ENCODE measurements around the gene C16orf96.

C16orf96 gene

GRCh38 chr16:4614571-4615383 is 58.6 kb downstream of the C16orf96 start, which contains the start of gene UBALD1:
TSS of gene UBALD1 (minus strand) at chr16:4614888. CDS start at chr16:4614797, 91 bp downstream.
- Histone ChIP-seq H3K4me3 (ENCODE audit: low read depth in 1 of 2, low read length in 2 of 2) (peak within 1 kb of the TSS; percentile 58 to 84), H3K9ac (ENCODE audit: low read length) (peak within 1 kb of the TSS; percentile 75), H3K27ac (ENCODE audit: low read depth, low read length) (peak within 1 kb of the TSS; percentile 81), H3K9me3 (ENCODE audit: low read length) (no peaks in the 10 kb centered on the region), H3K36me3 (ENCODE audit: insufficient read depth, low read length) (no peaks in the 10 kb centered on the region), H3K27me3 (ENCODE audit: control insufficient read depth in 1 of 2, insufficient read depth in 2 of 2, low read length in 2 of 2) (no peaks in the 10 kb centered on the region), H3K4me1 (ENCODE audit: insufficient read depth, low read length) (peaks cover 58% of the 10 kb centered on the region)

- Histone ChIP-seq H3K4me1 (ENCODE audit: insufficient read depth, low read length) (peaks cover 58% of the 10 kb centered on the region), H3K9me3 (ENCODE audit: low read length) (no peaks in the 10 kb centered on the region), H3K27me3 (ENCODE audit: control insufficient read depth in 1 of 2, insufficient read depth in 2 of 2, low read length in 2 of 2) (no peaks in the 10 kb centered on the region)
Measured at GRCh38 chr16:4615384-4616046, 59.4 kb downstream of the C16orf96 start.

GRCh38 chr16:4616047-4616811 is 60.1 kb downstream of the C16orf96 start:
- Histone ChIP-seq H3K36me3 (ENCODE audit: insufficient read depth, low read length) (no peaks in the 10 kb centered on the region), H3K27me3 (ENCODE audit: control insufficient read depth in 1 of 2, insufficient read depth in 2 of 2, low read length in 2 of 2) (no peaks in the 10 kb centered on the region), H3K9me3 (ENCODE audit: low read length) (no peaks in the 10 kb centered on the region), H3K4me3 (ENCODE audit: low read depth in 1 of 2, low read length in 2 of 2) (peak overlapping the region; percentile 63 to 84), H3K27ac (ENCODE audit: low read depth, low read length) (peak overlapping the region; percentile 100), H3K9ac (ENCODE audit: low read length) (peak overlapping the region; percentile 97), H3K4me1 (ENCODE audit: insufficient read depth, low read length) (peaks cover 51% of the 10 kb centered on the region)

More at GRCh38 chr16:4615384-4616046, 59.4 kb downstream of the C16orf96 start:
- H3K4me3 ChIP-seq (ENCODE audit: low read depth in 1 of 2, low read length in 2 of 2): peak overlapping the region; percentile 58 to 84
- H3K36me3 ChIP-seq (ENCODE audit: insufficient read depth, low read length): no peaks in the 10 kb centered on the region
- no peak overlapping the region for H3K9ac ChIP-seq (ENCODE audit: low read length)
- peak overlapping the region; percentile 81 for H3K27ac ChIP-seq (ENCODE audit: low read depth, low read length)

GRCh38 chr16:4617880-4618279 is 61.7 kb downstream of the C16orf96 start:
- H3K27ac ChIP-seq (ENCODE audit: low read depth, low read length): peak overlapping the region; percentile 100
- H3K9me3 ChIP-seq (ENCODE audit: low read length): no peaks in the 10 kb centered on the region
- no peaks in the 10 kb centered on the region for H3K27me3 ChIP-seq (ENCODE audit: control insufficient read depth in 1 of 2, insufficient read depth in 2 of 2, low read length in 2 of 2)
- no peak overlapping the region for H3K4me3 ChIP-seq (ENCODE audit: low read depth in 1 of 2, low read length in 2 of 2)
- H3K36me3 ChIP-seq (ENCODE audit: insufficient read depth, low read length): no peaks in the 10 kb centered on the region
- no peak overlapping the region for H3K9ac ChIP-seq (ENCODE audit: low read length)
- H3K4me1 ChIP-seq (ENCODE audit: insufficient read depth, low read length): peaks cover 35% of the 10 kb centered on the region

GRCh38 chr16:4618645-4619418 is 62.7 kb downstream of the C16orf96 start:
- Histone ChIP-seq H3K9ac (ENCODE audit: low read length) (no peak overlapping the region), H3K4me3 (ENCODE audit: low read depth in 1 of 2, low read length in 2 of 2) (no peak overlapping the region), H3K9me3 (ENCODE audit: low read length) (no peaks in the 10 kb centered on the region), H3K4me1 (ENCODE audit: insufficient read depth, low read length) (peaks cover 30% of the 10 kb centered on the region), H3K27ac (ENCODE audit: low read depth, low read length) (peak overlapping the region; percentile 31), H3K36me3 (ENCODE audit: insufficient read depth, low read length) (no peaks in the 10 kb centered on the region), H3K27me3 (ENCODE audit: control insufficient read depth in 1 of 2, insufficient read depth in 2 of 2, low read length in 2 of 2) (no peaks in the 10 kb centered on the region)

GRCh38 chr16:4623593-4623992 is 67.5 kb downstream of the C16orf96 start:
- Histone ChIP-seq H3K27me3 (ENCODE audit: control insufficient read depth in 1 of 2, insufficient read depth in 2 of 2, low read length in 2 of 2) (no peaks in the 10 kb centered on the region), H3K4me3 (ENCODE audit: low read depth in 1 of 2, low read length in 2 of 2) (peak overlapping the region in 1 of 2 donors; percentile 96), H3K27ac (ENCODE audit: low read depth, low read length) (no peak overlapping the region), H3K9ac (ENCODE audit: low read length) (no peak overlapping the region), H3K9me3 (ENCODE audit: low read length) (no peaks in the 10 kb centered on the region), H3K4me1 (ENCODE audit: insufficient read depth, low read length) (peaks cover 23% of the 10 kb centered on the region), H3K36me3 (ENCODE audit: insufficient read depth, low read length) (no peaks in the 10 kb centered on the region)

- Histone ChIP-seq H3K27ac (ENCODE audit: low read depth, low read length) (peak within 1 kb of the TSS; percentile 95), H3K9me3 (ENCODE audit: low read length) (no peaks in the 10 kb centered on the region), H3K4me1 (ENCODE audit: insufficient read depth, low read length) (peaks cover 23% of the 10 kb centered on the region), H3K36me3 (ENCODE audit: insufficient read depth, low read length) (no peaks in the 10 kb centered on the region), H3K27me3 (ENCODE audit: control insufficient read depth in 1 of 2, insufficient read depth in 2 of 2, low read length in 2 of 2) (no peaks in the 10 kb centered on the region), H3K4me3 (ENCODE audit: low read depth in 1 of 2, low read length in 2 of 2) (peak within 1 kb of the TSS; percentile 80 to 96), H3K9ac (ENCODE audit: low read length) (peak within 1 kb of the TSS; percentile 83)
Measured at GRCh38 chr16:4624015-4624826, 68.1 kb downstream of the C16orf96 start, which contains the start of gene MGRN1. TSS of gene MGRN1 (plus strand) at chr16:4624826. CDS start at chr16:4624961, 135 bp downstream.

- H3K9ac ChIP-seq (ENCODE audit: low read length): peak overlapping the region; percentile 83
- H3K9me3 ChIP-seq (ENCODE audit: low read length): no peaks in the 10 kb centered on the region
- no peaks in the 10 kb centered on the region for H3K36me3 ChIP-seq (ENCODE audit: insufficient read depth, low read length)
- no peaks in the 10 kb centered on the region for H3K27me3 ChIP-seq (ENCODE audit: control insufficient read depth in 1 of 2, insufficient read depth in 2 of 2, low read length in 2 of 2)
- peak overlapping the region; percentile 80 to 96 for H3K4me3 ChIP-seq (ENCODE audit: low read depth in 1 of 2, low read length in 2 of 2)
- peak overlapping the region; percentile 95 for H3K27ac ChIP-seq (ENCODE audit: low read depth, low read length)
- peaks cover 23% of the 10 kb centered on the region for H3K4me1 ChIP-seq (ENCODE audit: insufficient read depth, low read length)
Measured at GRCh38 chr16:4624827-4625559, 68.9 kb downstream of the C16orf96 start.

GRCh38 chr16:4625560-4626159 is 69.5 kb downstream of the C16orf96 start:
- Histone ChIP-seq H3K4me1 (ENCODE audit: insufficient read depth, low read length) (peaks cover 23% of the 10 kb centered on the region), H3K9me3 (ENCODE audit: low read length) (no peaks in the 10 kb centered on the region), H3K4me3 (ENCODE audit: low read depth in 1 of 2, low read length in 2 of 2) (peak overlapping the region; percentile 80 to 96), H3K27me3 (ENCODE audit: control insufficient read depth in 1 of 2, insufficient read depth in 2 of 2, low read length in 2 of 2) (no peaks in the 10 kb centered on the region), H3K9ac (ENCODE audit: low read length) (peak overlapping the region; percentile 83), H3K36me3 (ENCODE audit: insufficient read depth, low read length) (no peaks in the 10 kb centered on the region), H3K27ac (ENCODE audit: low read depth, low read length) (peak overlapping the region; percentile 95)
